GM23248 (cell line): ENCODE measurements around the gene IQGAP2.

Experiments used
- EZH2 ChIP-seq: fragments of 200-600 bp; sonication (generic); IDR thresholded peaks from 2 replicates; pipeline ENCODE4 v1.6.1; 2018; ENCODE audit warnings: antibody characterized with exemption, mild to moderate bottlenecking; ENCODE audit not compliant: insufficient read depth, poor library complexity, severe bottlenecking
- EZH2phosphoT487 ChIP-seq: fragments of 200-600 bp; sonication (generic); IDR thresholded peaks from 2 replicates; pipeline ENCODE4 v1.6.1; 2018; ENCODE audit warnings: antibody characterized with exemption, moderate library complexity, mild to moderate bottlenecking, low read depth; ENCODE audit not compliant: insufficient read depth

DNA sequence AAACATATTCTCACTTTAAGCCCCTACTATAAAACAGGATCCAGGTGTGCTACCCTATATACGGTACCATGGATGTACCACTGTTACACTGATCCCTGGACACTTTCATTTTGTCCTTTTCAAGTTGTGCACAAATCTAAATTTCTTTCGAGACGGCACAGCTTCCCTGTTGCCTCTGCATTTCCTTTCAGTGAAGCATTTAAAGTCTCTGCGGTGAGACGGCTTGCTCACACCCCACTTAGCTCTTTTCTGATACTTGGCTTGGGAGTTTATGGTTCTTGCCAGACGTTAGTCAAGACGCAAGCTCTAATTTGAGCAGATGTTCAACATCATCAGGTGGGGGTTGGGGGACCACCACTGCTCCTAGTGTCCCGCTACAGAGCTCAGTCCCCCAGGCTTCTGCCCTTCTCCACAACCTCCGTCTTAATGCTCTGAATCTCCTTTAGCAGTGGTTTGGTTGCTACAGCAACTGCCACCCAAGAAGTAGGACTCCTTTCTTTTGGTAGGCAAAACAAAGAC lies 204.3 kb downstream of the IQGAP2 start:
- TF ChIP-seq EZH2, result no peak
- TF ChIP-seq EZH2phosphoT487, result no peak
